Measurements from ENCODE around the gene SH3BP4.

GRCh38 chr2:235092433-235093223 lies 140.8 kb downstream of the SH3BP4 start:
- TF ChIP-seq POLR2A (IDR thresholded peaks at IDR 0.05; ENCODE audit: low read length) (no peak), GATA1 (IDR thresholded peaks at IDR 0.05; ENCODE audit: low read depth, low read length) (no peak)

All from erythroblast (primary cell).